Kidney epithelial cell (primary cell): ENCODE data around the gene EIF4G2. TPM values are rescaled to one million over a fixed set of nuclear protein-coding genes. Genes with fewer than 3 reads are reported as not detected.
"Not testable (repeated sequence)": the region's sequence is repeated elsewhere in the genome, so short reads cannot be mapped to it uniquely, and the experiment has no call there.

ENCODE experiments used
- DNase-seq: peaks from one replicate; pipeline ENCODE4 v3.0.0-alpha.2; 2010; ENCODE audit warnings: low read depth
- H3K27me3 ChIP-seq: 2 replicates; pipeline ENCODE4 v1.6.0; 2011; ENCODE audit warnings: low read length; ENCODE audit not compliant: control insufficient read depth, insufficient read depth
- H3K36me3 ChIP-seq: 2 replicates; pipeline ENCODE4 v1.5.1; 2011; ENCODE audit warnings: low read length; ENCODE audit not compliant: control insufficient read depth, insufficient read depth
- H3K4me3 ChIP-seq: 2 replicates; pipeline ENCODE4 v1.5.1; 2011; ENCODE audit warnings: low read depth, mild to moderate bottlenecking, control low read depth, low read length
- total RNA-seq: library from RNA; depleted of rRNA; stranded (reverse); fragments of >200 nt; gene quantifications from 2 replicates; pipeline ENCODE4 v1.2.3, GENCODE V29; 2015
- TF ChIP-seq, protein P1 (sequence below): IDR thresholded peaks from 2 replicates; pipeline ENCODE4 v1.5.1; 2011; ENCODE audit warnings: mild to moderate bottlenecking, moderate library complexity, low read length, control low read depth, inconsistent platforms; ENCODE audit not compliant: insufficient read depth, poor library complexity, severe bottlenecking

EIF4G2 gene
- total RNA-seq, 1 donor from 2014 or later: 813 TPM

GRCh38 chr11:10838083-10838482 is 29.4 kb upstream of the EIF4G2 start:
- H3K4me3 ChIP-seq: no peak overlapping the region
- DNase-seq: no peak
- no peaks in the 10 kb centered on the region for H3K27me3 ChIP-seq
- TF ChIP-seq, protein P1, sequence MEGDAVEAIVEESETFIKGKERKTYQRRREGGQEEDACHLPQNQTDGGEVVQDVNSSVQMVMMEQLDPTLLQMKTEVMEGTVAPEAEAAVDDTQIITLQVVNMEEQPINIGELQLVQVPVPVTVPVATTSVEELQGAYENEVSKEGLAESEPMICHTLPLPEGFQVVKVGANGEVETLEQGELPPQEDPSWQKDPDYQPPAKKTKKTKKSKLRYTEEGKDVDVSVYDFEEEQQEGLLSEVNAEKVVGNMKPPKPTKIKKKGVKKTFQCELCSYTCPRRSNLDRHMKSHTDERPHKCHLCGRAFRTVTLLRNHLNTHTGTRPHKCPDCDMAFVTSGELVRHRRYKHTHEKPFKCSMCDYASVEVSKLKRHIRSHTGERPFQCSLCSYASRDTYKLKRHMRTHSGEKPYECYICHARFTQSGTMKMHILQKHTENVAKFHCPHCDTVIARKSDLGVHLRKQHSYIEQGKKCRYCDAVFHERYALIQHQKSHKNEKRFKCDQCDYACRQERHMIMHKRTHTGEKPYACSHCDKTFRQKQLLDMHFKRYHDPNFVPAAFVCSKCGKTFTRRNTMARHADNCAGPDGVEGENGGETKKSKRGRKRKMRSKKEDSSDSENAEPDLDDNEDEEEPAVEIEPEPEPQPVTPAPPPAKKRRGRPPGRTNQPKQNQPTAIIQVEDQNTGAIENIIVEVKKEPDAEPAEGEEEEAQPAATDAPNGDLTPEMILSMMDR: no peak
- H3K36me3 ChIP-seq: no peaks in the 10 kb centered on the region

DNA sequence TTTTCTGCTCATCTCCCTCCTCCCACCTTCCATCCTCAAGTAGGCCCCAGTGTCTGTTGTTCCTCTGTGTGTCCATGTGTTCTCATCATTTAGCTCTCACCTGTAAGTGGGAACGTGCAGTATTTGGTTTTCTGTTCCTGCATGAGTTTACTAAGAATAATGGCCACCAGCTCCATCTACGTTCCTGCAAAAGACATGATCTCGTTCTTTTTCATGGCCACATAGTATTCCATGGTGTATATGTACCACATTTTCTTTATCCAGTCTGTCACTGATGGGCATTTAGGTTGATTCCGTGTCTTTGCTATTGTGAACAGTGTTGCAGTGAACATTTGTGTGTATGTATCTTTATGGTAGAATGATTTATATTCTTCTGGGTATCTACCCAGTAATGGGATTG is 28.2 kb upstream of the EIF4G2 start:
- not testable (repeated sequence) for H3K4me3 ChIP-seq, H3K36me3 ChIP-seq, H3K27me3 ChIP-seq, DNase-seq

DNA sequence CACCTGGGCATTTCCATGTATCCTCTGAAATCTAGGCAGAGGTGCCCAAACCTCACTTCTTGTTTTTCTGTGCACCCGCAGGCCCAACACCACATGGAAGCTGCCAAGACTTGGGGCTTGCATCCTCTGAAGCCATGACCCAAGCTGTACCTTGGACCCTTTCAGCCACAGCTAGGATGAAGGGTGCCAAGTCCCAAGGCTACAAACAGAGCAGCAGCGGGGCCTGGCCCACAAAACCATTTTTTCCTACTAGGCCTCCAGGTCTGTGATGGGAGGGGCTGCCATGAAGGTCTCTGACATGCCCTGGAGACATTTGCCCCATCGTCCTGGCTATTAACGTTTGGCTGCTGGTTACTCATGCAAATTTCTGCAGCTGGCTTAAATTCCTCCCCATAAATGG is 20.4 kb upstream of the EIF4G2 start:
- Histone ChIP-seq H3K27me3 (no peaks in the 10 kb centered on the region), H3K36me3 (no peaks in the 10 kb centered on the region), H3K4me3 (no peak overlapping the region)
- DNase-seq: no peak
- TF ChIP-seq, protein P1: no peak

DNA sequence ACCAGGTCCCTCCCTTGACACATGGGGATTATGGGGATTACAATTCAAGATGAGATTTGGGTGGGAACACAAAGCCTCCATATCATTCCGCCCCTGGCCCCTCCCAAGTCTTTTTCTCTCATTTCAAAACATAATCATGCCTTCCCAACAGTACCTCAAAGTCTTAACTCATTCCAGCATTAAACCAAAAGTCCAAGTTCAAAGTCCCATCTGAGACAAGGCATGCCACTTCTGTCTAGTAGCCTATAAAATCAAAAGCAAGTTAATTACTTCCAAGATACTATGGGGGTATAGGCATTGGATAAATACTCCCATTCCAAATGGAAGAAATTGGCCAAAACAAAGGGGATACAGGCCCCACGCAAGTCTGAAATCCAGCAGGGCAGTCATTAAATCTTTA is 19.7 kb upstream of the EIF4G2 start:
- Histone ChIP-seq H3K36me3 (no peaks in the 10 kb centered on the region), H3K27me3 (no peaks in the 10 kb centered on the region), H3K4me3 (no peak overlapping the region)
- DNase-seq: no peak
- TF ChIP-seq, protein P1: no peak

GRCh38 chr11:10824888-10825287 is 16.2 kb upstream of the EIF4G2 start:
- no peaks in the 10 kb centered on the region for H3K36me3 ChIP-seq
- no peak overlapping the region for H3K4me3 ChIP-seq
- H3K27me3 ChIP-seq: no peaks in the 10 kb centered on the region
- no peak for DNase-seq
- TF ChIP-seq, protein P1: no peak

DNA sequence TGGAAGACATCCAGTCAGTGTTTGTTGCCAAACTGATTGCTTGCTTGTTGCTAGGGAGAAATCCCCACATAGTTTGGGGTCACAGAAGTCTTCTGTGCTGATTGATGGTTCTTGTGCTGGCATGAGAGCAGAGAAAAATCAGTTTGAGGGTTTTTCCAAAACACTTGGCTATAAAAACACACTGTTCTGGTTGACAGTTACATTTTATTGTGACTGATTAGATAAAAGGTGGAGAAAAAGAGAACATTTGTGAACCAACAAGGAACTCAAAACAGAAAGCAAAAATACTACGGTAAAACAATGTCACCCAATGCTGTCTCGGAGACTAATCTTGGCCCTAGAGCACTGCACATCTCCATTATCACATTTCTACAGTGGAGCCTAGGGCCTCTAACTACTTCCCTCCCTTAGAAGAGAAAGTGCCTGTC is 14.4 kb upstream of the EIF4G2 start:
- Histone ChIP-seq H3K4me3 (no peak overlapping the region), H3K36me3 (no peaks in the 10 kb centered on the region), H3K27me3 (no peaks in the 10 kb centered on the region)
- TF ChIP-seq, protein P1: no peak
- DNase-seq: no peak

DNA sequence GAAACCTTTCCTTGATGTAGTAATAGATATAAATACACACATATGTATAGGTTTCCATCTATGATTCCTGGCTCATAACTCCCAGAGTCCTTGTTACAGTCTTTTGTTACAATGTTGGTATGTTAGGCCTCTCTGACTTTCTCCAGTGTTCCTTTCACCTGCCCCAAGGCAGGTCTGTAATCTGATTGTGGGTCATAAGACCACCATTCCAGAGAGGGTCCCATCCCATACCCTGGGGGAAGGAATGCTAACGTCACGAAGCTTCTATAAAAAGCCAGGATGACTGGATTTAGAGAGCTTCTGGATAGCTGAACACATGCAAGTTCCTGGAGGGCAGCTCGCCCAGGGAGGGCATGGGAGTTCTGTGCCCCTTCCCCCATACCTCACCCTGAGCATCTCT is 13.8 kb upstream of the EIF4G2 start:
- H3K27me3 ChIP-seq, H3K36me3 ChIP-seq, DNase-seq, H3K4me3 ChIP-seq: not testable (repeated sequence)
